Measurements from ENCODE around the gene EFCAB6. TPM values are rescaled to one million over a fixed set of nuclear protein-coding genes. Genes with fewer than 3 reads are reported as not detected.

The EFCAB6 gene
- total RNA-seq, 2 donors from 2014 or later: 3.3 to 10.5 TPM

DNA sequence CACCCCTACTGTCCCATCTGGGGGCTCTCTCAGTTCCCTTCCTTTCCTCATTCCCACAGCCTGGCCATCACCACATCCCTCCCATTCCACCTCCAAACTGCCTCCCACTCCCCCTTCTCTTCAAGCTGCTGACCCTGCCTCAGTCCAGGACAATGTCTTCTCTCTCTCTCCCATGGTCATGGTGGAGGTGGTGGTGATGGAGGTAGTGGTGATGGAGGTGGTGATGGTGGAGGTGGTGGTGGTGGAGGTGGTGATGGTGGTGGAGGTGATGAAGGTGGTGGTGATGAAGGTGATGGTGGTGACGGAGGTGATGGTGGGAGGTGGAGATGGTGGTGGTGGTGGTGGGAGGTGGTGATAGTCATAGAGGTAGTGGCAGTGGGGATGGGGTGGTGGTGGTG lies 313.2 kb downstream of the EFCAB6 start:
- intact Hi-C loops (cut with DNase I): no loop called here

GRCh38 chr22:43497956-43498855 lies 313.9 kb downstream of the EFCAB6 start:
- no peaks in the 10 kb centered on the region for H3K9me3 ChIP-seq
- 94% methylated on average over 16 of the region's 16 CpGs for WGBS
- DNase-seq (ENCODE audit: low spot score): no peak
- TF ChIP-seq POLR2A (IDR thresholded peaks at IDR 0.05) (no peak), POLR2AphosphoS5 (IDR thresholded peaks at IDR 0.05) (no peak), CTCF (IDR thresholded peaks at IDR 0.05) (no peak)
- no peak overlapping the region for H3K27ac ChIP-seq
- H3K36me3 ChIP-seq: no peaks in the 10 kb centered on the region
- no peak overlapping the region for H3K4me3 ChIP-seq
- intact Hi-C loops (cut with DNase I): no loop called here
- H3K27me3 ChIP-seq (replicated peaks; ENCODE audit: insufficient read depth): no peaks in the 10 kb centered on the region
- H3K4me1 ChIP-seq (replicated peaks): no peaks in the 10 kb centered on the region

More for the DNA sequence above, 313.2 kb downstream of the EFCAB6 start:
- no peak for DNase-seq (ENCODE audit: low spot score)
- Histone ChIP-seq H3K27me3 (replicated peaks; ENCODE audit: insufficient read depth) (no peaks in the 10 kb centered on the region), H3K4me3 (no peak overlapping the region), H3K27ac (no peak overlapping the region), H3K36me3 (no peaks in the 10 kb centered on the region), H3K4me1 (replicated peaks) (no peaks in the 10 kb centered on the region), H3K9me3 (no peaks in the 10 kb centered on the region)
- WGBS: 97% methylated on average over 1 of the region's 1 CpG
- no peak for TF ChIP-seq POLR2AphosphoS5 (IDR thresholded peaks at IDR 0.05)
- no peak for TF ChIP-seq POLR2A (IDR thresholded peaks at IDR 0.05)
- TF ChIP-seq CTCF (IDR thresholded peaks at IDR 0.05): no peak

- 87% methylated on average over 5 of the region's 5 CpGs for WGBS
- H3K4me3 ChIP-seq: no peak overlapping the region
- no peaks in the 10 kb centered on the region for H3K27me3 ChIP-seq (replicated peaks; ENCODE audit: insufficient read depth)
- DNase-seq (ENCODE audit: low spot score): no peak
- H3K9me3 ChIP-seq: no peaks in the 10 kb centered on the region
- H3K36me3 ChIP-seq: no peaks in the 10 kb centered on the region
- no peaks in the 10 kb centered on the region for H3K4me1 ChIP-seq (replicated peaks)
- TF ChIP-seq CTCF (IDR thresholded peaks at IDR 0.05) (no peak), POLR2A (IDR thresholded peaks at IDR 0.05) (no peak), POLR2AphosphoS5 (IDR thresholded peaks at IDR 0.05) (no peak)
- intact Hi-C loops (cut with DNase I): no loop called here
- H3K27ac ChIP-seq: no peak overlapping the region
Observed at GRCh38 chr22:43493297-43493696, 318.8 kb downstream of the EFCAB6 start.

GRCh38 chr22:43491737-43492136 lies 320.4 kb downstream of the EFCAB6 start:
- no peak for TF ChIP-seq POLR2AphosphoS5 (IDR thresholded peaks at IDR 0.05)
- TF ChIP-seq POLR2A (IDR thresholded peaks at IDR 0.05): no peak
- no peak for TF ChIP-seq CTCF (IDR thresholded peaks at IDR 0.05)
- Histone ChIP-seq H3K27me3 (replicated peaks; ENCODE audit: insufficient read depth) (no peaks in the 10 kb centered on the region), H3K27ac (no peak overlapping the region), H3K4me1 (replicated peaks) (no peaks in the 10 kb centered on the region), H3K9me3 (no peaks in the 10 kb centered on the region), H3K36me3 (no peaks in the 10 kb centered on the region), H3K4me3 (no peak overlapping the region)
- 100% methylated on average over 1 of the region's 1 CpG for WGBS
- DNase-seq (ENCODE audit: low spot score): no peak
- intact Hi-C loops (cut with DNase I): no loop called here

DNA sequence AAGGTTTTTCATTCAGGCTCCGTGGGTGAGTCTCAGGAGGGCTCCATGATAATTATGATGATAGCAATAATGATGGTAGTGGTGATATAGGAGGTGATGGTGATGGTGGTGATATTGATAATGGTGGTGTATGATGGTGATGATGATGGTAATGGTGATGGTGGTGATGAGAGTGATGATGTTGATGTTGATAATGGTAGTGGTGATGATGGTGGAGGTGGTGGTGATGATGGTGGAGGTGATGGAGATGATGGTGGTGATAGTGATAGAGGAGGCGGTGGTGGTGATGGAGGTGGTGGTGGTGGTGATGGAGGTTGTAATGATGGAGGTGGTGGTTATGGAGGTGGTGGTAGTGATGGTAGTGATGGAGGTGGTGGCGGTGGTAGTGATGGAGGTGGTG lies 320.9 kb downstream of the EFCAB6 start:
- H3K27me3 ChIP-seq (replicated peaks; ENCODE audit: insufficient read depth): no peaks in the 10 kb centered on the region
- intact Hi-C loops (cut with DNase I): no loop called here

More for the DNA sequence above, 320.9 kb downstream of the EFCAB6 start:
- WGBS: 64% methylated on average over 3 of the region's 3 CpGs
- DNase-seq (ENCODE audit: low spot score): no peak
- TF ChIP-seq POLR2A (IDR thresholded peaks at IDR 0.05) (no peak), POLR2AphosphoS5 (IDR thresholded peaks at IDR 0.05) (no peak), CTCF (IDR thresholded peaks at IDR 0.05) (no peak)
- no peaks in the 10 kb centered on the region for H3K36me3 ChIP-seq
- no peak overlapping the region for H3K27ac ChIP-seq
- no peaks in the 10 kb centered on the region for H3K9me3 ChIP-seq
- H3K4me3 ChIP-seq: no peak overlapping the region
- H3K4me1 ChIP-seq (replicated peaks): no peaks in the 10 kb centered on the region
